Heart left ventricle (tissue), 13 donors: ENCODE data around the gene CHCT1.

ENCODE experiments used
- POLR2A ChIP-seq, 2 donors: fragments of 450-650 bp; IDR thresholded peaks; one replicate each; pipeline ENCODE4 v1.6.1; 2017; ENCODE audit warnings: antibody characterized with exemption in 2 of 2, mild to moderate bottlenecking in 2 of 2, moderate library complexity in 2 of 2
- TF ChIP-seq, protein P1 (sequence below), 12 donors: fragments of 200-600 bp; sonication (generic) in 4 of 12; IDR thresholded peaks; one replicate each; pipeline versions ENCODE4 v1.5.0 to v1.8.0; 2018 to 2022; ENCODE audit warnings: antibody characterized with exemption in 12 of 12, mild to moderate bottlenecking in 5 of 12
- donor health status: ischemic (EF 13 %, LVEDD 7.1; RV severe dilation, severe dysfunction).
- donor health status: DM: no; HTN: yes; CAD: no.
- donor health status: DM: no; HTN: no; CAD: no.
- donor health status: ischemic (EF 25% LVEDD 6.9; RV normal size, moderate dysfunction).
- donor health status: ischemic (EF 25% LVEDD 5.7; RV mildly dilated, moderate dysfunction).
- donor health status: ischemic (EF 35%, LVEDD 5.7; RV mildly dilated, moderate dysfunction).
- donor health status: nonischemic (EF 11% LVEDD 7.7; RV severe dilation, severe dysfunction).
- donor health status: DM: yes; HTN: yes; CAD: no.
- donor health status: PGD.
- donor health status: ischemic (EF 29% LVEDD 5.4; RV normal size, mild dysfunction).
- donor health status: nonischemic (EF 23%, LVEDD 6.1; RV moderate dilation, normal function).

DNA sequence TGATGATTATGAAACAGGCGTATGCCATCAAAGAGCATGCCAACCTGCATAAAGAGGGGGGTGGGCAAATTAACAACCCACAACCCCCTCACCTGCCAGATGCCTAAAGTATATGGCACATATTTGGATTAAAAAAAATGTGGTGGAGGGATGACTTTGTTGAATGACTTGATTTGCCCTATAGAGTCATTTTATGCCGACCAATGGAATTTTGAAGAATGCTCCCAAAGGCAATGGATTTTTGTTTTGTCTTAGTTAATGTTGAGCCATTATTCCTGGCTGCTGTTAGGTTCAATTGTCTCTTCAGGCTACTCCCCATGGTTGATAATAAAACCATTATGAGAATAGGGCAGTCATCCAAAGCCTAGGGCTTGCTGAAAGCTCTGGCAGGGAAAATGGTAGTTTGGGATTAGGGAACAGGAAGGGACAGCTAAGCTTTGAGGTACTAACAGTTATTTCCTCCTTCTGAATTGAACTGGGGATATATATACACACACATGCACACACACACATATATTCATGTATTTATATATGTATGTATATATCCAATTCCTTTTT lies 5.8 kb upstream of the CHCT1 start:
- TF ChIP-seq POLR2A (IDR thresholded peaks at IDR 0.05), result no peak
- TF ChIP-seq, protein P1, sequence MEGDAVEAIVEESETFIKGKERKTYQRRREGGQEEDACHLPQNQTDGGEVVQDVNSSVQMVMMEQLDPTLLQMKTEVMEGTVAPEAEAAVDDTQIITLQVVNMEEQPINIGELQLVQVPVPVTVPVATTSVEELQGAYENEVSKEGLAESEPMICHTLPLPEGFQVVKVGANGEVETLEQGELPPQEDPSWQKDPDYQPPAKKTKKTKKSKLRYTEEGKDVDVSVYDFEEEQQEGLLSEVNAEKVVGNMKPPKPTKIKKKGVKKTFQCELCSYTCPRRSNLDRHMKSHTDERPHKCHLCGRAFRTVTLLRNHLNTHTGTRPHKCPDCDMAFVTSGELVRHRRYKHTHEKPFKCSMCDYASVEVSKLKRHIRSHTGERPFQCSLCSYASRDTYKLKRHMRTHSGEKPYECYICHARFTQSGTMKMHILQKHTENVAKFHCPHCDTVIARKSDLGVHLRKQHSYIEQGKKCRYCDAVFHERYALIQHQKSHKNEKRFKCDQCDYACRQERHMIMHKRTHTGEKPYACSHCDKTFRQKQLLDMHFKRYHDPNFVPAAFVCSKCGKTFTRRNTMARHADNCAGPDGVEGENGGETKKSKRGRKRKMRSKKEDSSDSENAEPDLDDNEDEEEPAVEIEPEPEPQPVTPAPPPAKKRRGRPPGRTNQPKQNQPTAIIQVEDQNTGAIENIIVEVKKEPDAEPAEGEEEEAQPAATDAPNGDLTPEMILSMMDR (IDR thresholded peaks at IDR 0.05), result no peak
